Measurements from ENCODE around the gene RNASE3.

The RNASE3 gene

DNA sequence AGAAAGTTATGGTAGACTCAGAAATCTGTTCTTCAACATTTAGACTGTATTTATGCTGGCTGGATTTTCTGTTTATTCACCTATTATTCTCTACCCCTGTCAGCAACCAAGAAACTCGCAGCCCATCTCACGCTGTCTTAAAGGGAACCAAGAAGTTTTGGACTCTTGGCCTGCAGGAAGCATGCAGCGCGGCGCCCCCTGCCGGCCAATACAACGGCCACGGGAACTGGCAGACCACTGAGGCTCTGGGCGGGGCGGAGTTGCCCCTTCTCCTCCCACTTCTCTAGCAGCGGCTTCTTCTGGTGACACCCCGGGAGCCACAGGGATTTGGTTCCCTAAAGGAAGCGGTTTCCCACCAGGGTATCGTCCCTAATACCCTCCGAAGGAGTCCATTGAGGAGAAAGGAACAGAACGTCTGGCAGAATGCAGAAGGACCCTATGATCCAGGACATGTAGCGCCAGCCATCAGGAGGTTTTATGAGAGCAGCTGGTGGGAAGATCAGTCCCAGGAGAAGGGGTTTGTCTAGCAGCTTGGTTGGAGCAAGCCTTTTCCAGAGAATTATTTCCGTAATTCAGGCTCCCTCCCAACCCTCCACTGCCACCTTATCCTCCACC, 43.1 kb downstream of the RNASE3 start:
- TF ChIP-seq, protein P1, sequence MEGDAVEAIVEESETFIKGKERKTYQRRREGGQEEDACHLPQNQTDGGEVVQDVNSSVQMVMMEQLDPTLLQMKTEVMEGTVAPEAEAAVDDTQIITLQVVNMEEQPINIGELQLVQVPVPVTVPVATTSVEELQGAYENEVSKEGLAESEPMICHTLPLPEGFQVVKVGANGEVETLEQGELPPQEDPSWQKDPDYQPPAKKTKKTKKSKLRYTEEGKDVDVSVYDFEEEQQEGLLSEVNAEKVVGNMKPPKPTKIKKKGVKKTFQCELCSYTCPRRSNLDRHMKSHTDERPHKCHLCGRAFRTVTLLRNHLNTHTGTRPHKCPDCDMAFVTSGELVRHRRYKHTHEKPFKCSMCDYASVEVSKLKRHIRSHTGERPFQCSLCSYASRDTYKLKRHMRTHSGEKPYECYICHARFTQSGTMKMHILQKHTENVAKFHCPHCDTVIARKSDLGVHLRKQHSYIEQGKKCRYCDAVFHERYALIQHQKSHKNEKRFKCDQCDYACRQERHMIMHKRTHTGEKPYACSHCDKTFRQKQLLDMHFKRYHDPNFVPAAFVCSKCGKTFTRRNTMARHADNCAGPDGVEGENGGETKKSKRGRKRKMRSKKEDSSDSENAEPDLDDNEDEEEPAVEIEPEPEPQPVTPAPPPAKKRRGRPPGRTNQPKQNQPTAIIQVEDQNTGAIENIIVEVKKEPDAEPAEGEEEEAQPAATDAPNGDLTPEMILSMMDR (IDR thresholded peaks at IDR 0.05; ENCODE audit: control insufficient read depth, insufficient read depth, low read depth, low read length, missing control alignments), result peak; percentile 61
- no peak for DNase-seq (ENCODE audit: low read depth)
- no peak overlapping the region for H3K4me3 ChIP-seq (ENCODE audit: control insufficient read depth, low read depth, low read length)

GRCh38 chr14:20935303-20935984, 44.3 kb downstream of the RNASE3 start:
- no peak for DNase-seq (ENCODE audit: low read depth)
- H3K4me3 ChIP-seq (ENCODE audit: control insufficient read depth, low read depth, low read length), result no peak overlapping the region
- TF ChIP-seq, protein P1 (IDR thresholded peaks at IDR 0.05; ENCODE audit: control insufficient read depth, insufficient read depth, low read depth, low read length, missing control alignments), result no peak
